Measurements from ENCODE around the gene LGMN.

GRCh38 chr14:92785667-92786426 lies 37.4 kb upstream of the LGMN start:
- TF ChIP-seq CTCF (IDR thresholded peaks at IDR 0.05; ENCODE audit: insufficient read depth, low read length) (no peak), POLR2AphosphoS5 (IDR thresholded peaks at IDR 0.05; ENCODE audit: low read depth) (no peak), SPI1 (IDR thresholded peaks at IDR 0.05; ENCODE audit: borderline replicate concordance, low read depth) (no peak)
- TF ChIP-seq, protein P1, sequence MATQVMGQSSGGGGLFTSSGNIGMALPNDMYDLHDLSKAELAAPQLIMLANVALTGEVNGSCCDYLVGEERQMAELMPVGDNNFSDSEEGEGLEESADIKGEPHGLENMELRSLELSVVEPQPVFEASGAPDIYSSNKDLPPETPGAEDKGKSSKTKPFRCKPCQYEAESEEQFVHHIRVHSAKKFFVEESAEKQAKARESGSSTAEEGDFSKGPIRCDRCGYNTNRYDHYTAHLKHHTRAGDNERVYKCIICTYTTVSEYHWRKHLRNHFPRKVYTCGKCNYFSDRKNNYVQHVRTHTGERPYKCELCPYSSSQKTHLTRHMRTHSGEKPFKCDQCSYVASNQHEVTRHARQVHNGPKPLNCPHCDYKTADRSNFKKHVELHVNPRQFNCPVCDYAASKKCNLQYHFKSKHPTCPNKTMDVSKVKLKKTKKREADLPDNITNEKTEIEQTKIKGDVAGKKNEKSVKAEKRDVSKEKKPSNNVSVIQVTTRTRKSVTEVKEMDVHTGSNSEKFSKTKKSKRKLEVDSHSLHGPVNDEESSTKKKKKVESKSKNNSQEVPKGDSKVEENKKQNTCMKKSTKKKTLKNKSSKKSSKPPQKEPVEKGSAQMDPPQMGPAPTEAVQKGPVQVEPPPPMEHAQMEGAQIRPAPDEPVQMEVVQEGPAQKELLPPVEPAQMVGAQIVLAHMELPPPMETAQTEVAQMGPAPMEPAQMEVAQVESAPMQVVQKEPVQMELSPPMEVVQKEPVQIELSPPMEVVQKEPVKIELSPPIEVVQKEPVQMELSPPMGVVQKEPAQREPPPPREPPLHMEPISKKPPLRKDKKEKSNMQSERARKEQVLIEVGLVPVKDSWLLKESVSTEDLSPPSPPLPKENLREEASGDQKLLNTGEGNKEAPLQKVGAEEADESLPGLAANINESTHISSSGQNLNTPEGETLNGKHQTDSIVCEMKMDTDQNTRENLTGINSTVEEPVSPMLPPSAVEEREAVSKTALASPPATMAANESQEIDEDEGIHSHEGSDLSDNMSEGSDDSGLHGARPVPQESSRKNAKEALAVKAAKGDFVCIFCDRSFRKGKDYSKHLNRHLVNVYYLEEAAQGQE (IDR thresholded peaks at IDR 0.05; ENCODE audit: insufficient replicate concordance, low read depth) = no peak
